MV-4-11 (cell line): ENCODE data around the gene LARP4B.

ENCODE experiments used
- DNase-seq: peaks from one replicate; lab custom pipeline; 2025; lab: John Stamatoyannopoulos, UW

Gene LARP4B

GRCh38 chr10:866577-866941, 64.9 kb downstream of the LARP4B start:
- DNase-seq, result no peak

GRCh38 chr10:865924-866576, 65.5 kb downstream of the LARP4B start:
- DNase-seq, result no peak

GRCh38 chr10:865257-865656, 66.2 kb downstream of the LARP4B start:
- DNase-seq, result no peak

DNA sequence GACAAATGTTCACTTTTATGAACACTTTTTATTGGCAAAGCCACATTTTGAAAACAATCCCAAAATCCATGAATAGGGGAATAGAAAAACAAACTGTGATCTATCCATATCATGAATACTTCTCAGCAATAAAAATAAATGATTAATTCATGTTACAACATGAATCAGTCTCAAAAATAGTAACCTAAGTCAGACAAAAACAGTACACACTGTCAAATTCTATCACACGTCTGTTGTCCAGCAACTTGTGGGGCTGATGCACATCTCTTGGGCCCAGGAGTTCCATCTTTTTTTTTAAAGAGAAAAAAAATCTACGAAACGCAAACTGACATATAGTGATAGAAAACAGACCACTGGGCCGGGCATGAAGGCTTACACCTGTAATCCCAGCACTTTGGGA, 71.0 kb downstream of the LARP4B start:
- no peak for DNase-seq

DNA sequence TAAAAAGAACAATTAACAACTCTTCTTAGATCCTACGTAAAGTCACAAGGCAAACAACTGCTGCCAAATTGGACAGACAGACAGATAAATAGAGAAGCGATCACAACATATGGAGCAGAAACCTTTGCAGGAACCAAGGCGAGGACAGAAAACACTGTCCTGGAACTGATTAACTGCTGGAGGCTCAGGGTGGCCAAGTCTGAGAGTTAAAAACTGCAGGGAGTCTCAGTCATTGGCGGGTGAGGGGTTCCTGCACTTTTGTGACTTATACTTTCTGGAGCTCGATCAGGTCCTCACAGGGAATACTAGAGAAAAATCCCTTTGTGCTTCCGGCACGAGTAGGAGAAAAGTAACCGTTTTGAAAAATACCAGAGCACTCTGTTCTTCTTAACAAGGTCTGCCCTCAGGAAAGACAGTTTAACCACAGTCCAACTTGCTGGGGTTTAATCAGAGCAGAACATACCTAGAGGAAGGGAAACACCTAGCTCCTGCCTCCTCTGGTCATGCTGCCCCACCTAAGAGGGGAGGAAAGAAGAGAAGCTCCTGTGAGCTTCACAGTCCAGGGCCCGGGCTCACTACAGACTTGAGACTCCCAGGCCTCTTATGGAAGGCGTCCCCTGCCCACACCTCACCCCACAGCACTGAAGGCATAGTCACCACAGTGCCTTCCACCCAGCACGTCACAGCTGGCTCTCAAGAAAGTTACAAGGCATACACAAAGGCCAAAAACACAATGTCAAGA, 74.9 kb downstream of the LARP4B start:
- no peak for DNase-seq

DNA sequence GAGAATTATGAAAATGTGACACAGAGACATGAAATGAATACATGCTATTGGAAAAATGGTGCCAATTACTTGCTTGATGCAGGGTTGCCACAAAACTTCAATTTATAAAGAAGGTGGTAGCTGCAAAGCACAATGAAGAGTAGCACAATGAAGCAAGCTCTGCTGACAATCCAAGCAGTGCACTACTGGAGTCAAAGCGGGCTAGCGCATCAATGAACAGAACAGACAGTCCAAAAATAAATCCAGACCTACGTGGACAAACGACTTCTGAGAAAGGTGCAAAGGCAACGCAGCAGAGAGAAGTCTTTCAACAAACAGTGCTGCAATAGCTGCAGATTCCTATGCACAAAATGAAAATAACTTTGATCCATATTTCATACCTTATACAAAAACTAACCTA, 75.8 kb downstream of the LARP4B start:
- no peak for DNase-seq

- no peak for DNase-seq
These were observed 76.4 kb downstream of the LARP4B start for GRCh38 chr10:855079-855478.

DNA sequence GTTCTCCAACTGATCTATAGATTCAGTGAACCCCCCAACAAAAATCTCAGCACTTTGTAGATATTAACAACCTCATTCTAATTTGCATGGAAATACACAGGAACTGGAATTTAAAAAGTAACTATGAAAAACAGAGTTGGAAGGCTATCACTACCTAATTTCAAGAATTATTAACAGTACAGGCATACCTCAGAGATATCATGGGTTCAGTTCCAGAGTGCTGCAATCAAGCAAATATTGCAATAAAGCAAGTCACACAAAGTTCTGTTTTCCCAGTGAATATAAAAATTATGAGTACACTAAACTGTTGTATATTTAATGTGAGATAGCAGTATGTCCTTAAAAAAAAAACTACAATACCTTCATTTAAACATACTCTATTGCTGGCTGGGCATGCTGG, 78.5 kb downstream of the LARP4B start:
- no peak for DNase-seq

- no peak for DNase-seq
These were observed 79.1 kb downstream of the LARP4B start for GRCh38 chr10:852386-852785.

DNA sequence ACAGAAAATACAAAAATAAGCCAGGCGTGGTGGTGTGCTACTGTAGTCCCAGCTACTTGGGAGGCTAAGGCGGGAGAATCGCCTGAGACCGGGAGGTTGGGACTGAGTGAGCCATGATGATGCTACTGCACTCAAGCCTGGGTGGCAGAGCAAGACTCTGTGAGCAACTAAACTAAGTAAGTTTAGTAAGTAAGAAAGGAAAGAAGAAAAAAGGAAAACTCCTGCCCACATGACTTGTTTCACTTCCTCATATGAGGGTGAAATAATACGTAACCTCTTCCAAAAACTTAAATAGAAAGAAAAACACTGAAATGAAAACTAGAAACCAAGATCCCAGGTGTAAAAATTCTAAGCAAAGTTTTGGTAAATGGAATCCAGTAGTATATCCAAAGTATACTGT, 79.6 kb downstream of the LARP4B start:
- peak; percentile 86 for DNase-seq

- no peak for DNase-seq
These were observed 81.4 kb downstream of the LARP4B start for GRCh38 chr10:850093-850492.

- no peak for DNase-seq
These were observed 83.6 kb downstream of the LARP4B start for GRCh38 chr10:847868-848267.

GRCh38 chr10:846126-846685, 85.3 kb downstream of the LARP4B start:
- no peak for DNase-seq

- no peak for DNase-seq
These were observed 86.0 kb downstream of the LARP4B start for GRCh38 chr10:845526-845925.

DNA sequence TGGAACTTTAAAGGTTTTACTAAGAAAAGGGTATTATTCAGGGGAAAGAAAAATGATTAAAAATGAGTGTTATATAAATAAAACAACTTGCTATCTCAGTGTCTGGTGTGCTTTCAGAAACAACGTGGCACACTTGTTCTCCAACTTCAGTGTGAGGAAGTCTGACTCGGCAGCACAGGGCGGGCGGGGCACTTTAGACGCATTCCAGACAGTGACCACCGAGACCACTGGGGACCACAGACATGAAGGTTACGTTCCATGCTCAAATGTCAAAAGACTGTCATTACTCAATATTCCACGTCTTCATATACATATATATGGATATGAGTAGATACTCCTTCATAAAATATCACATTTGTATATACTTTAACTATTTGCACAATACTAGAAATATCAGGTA, 87.0 kb downstream of the LARP4B start:
- no peak for DNase-seq

DNA sequence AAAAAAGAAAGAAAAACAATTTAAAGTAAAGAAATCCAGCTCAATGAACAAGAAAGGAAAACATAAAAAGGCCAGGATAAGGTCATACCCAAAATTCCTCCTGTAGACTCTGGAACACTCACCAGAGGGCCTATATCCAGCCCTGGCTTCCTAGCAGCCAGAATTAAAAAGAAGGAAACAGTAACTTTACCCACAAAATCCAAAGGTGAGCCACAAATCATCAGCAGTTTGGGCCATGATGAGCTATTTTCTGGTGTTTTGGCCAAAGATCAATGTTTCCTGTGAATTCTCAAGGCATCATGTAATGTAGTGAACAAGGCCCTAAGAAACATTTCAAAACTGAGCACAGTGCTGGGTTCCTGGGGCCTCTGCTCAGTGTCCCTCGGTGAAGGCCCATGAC, 87.8 kb downstream of the LARP4B start:
- DNase-seq, result no peak

- DNase-seq, result peak; percentile 40
These were observed 88.7 kb downstream of the LARP4B start for GRCh38 chr10:842795-843194.

GRCh38 chr10:841535-841934, 90.0 kb downstream of the LARP4B start:
- no peak for DNase-seq

GRCh38 chr10:839550-840205, 91.8 kb downstream of the LARP4B start:
- no peak for DNase-seq

- DNase-seq, result no peak
These were observed 94.7 kb downstream of the LARP4B start for GRCh38 chr10:836782-837181.

GRCh38 chr10:834493-834892, 97.0 kb downstream of the LARP4B start:
- no peak for DNase-seq

DNA sequence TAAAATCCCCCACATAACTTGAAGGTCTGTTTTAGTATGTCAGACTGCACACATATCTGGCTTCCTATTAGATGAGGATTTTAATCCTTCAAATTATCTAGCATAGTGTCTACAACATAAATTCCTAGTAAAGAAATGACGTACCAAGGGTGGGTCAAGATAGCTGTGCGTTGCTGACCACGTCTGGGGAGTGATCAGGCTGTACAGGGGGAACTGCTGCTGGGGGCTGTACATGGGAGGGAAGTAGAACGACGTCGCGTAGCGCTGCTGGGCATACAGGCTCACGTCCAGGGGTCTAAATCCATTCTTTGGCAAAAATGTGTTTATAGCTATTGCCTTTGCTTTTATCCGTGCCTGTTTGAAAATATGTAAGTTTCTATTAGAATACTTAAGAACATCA, 102.3 kb downstream of the LARP4B start:
- DNase-seq, result no peak

- no peak for DNase-seq
These were observed 103.3 kb downstream of the LARP4B start for GRCh38 chr10:828191-828590.
